GM19099 (cell line): ENCODE data around the gene S100A12.

ENCODE experiments used
- POLR2A ChIP-seq: IDR thresholded peaks from 3 replicates; pipeline ENCODE4 v1.6.1; 2011; ENCODE audit warnings: low read depth; ENCODE audit not compliant: insufficient read length; ENCODE audit errors: extremely low read depth

S100A12 gene

DNA sequence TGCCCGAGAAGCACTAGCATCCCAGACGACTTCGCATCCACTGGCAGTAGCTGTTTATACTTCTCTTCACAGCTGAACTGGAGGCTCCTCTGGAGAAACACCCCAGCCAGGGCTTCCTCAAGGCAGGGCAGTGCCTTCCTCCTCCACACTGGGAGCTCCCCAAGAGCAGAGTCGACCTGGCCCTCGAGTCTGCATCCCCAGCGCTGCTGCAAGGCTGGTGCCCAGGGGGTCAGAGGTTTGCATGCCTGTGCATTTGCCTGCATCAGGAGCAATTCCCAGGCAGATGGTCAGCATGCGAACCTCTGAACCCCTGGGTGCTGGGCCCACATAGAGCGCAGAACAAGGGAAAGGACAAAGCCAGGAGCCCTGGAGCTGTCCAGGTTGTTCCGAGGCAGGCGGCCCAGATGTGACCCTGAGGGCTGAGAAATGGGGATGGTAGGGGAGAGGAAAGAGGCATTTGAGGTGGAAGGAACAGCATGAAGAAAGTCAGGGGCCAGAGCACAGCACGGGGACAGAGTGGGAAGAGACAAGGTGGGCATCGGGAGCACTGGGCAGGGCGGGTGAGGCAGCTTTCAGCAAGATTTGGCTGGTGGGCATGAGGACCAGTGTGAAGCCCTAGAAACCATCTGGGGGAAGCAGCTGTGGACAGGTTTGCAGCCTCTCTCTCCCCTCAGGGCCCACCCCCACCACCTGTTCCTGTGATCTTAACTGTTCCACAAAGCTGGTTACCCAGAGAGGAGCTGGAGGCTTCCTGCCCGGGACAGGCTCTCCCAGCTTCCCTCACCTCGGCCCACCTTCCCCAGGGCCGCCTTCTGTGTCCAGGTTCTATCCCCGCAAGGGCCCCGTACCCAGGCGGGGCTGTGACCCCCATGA is 21.9 kb upstream of the S100A12 start:
- TF ChIP-seq POLR2A: no peak

DNA sequence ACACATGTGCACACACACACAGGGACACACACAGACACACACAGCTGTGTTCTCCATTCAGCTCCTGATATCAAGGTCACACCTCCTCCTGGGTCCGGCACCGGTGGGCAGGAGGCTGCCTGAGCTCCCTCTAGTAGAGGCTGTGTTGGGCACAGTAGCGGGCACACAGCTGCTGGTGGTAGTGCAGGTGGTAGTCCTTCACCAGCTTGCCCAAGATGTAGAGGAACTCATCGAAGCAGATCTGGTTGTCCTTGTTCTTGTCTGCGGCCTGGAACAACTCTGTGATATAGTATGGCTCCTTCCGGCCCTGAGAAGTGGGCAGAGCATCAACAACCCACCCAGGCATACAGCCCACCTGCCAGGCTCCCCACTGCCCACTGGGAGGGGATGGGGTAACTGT is 21.0 kb upstream of the S100A12 start:
- TF ChIP-seq POLR2A: no peak

DNA sequence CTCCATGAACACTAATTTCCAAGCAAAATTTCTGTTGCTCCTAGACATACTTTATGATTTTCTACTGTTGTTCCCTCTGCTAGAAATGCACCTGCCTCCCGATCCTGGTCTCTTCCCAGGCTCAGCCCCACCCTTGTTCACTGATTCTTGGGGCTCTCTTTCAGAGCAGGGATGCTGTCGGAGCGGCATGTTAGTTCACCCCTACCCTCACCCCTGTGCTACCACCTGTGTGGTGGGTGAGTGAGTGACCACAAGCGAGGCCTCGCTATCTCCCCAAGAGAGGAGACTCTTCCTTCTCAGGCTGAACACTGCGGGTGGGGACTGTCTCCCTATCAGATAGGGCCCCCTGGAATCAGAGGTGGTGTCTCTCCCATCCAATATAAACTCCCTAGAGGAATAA is 20.4 kb upstream of the S100A12 start:
- TF ChIP-seq POLR2A: no peak

DNA sequence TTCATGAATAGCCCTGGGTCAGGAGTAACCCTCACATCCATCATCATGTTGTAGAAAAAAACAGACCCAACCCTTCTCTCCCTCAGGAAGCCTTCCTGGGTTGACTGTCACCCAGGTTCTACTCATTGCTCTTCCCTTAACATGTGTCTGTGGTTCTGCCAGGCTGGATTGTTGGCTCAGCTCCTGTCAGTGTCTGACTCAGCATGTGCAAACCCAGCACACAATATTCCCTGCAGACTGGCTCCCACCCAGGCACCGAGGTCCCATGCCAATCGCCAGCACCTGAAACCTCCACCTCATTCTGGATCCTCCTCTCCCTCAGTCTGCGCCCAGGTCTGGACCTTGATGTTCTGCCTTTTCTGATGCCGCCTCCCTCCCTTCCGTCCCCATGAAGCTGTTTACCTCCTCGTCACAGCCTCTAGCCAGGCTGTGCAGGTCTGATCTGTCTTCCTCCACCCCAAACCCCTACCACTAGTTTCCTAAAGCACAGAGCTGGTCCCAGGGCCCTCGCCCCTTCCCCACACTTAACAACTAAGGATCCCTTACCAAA is 19.8 kb upstream of the S100A12 start:
- no peak for TF ChIP-seq POLR2A

DNA sequence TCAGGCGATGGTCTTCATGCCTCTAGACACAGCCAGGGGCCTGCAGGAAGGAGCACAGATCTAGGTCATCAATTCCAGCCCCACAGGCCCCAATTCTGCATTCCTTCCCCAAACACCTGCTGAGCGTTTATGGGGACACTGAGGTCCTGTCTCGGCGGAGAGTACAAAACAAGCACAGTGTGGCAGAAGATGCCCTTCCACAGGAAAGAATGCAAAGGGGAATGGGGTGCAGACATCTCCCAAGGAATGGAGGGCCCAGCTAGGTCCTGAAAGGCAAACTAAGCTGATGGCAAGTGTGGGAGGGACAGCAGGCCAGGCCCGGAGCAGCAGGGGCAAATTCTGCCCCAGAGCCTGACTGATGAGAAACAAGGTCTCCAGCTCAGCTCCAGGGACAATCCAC is 19.0 kb upstream of the S100A12 start:
- no peak for TF ChIP-seq POLR2A

DNA sequence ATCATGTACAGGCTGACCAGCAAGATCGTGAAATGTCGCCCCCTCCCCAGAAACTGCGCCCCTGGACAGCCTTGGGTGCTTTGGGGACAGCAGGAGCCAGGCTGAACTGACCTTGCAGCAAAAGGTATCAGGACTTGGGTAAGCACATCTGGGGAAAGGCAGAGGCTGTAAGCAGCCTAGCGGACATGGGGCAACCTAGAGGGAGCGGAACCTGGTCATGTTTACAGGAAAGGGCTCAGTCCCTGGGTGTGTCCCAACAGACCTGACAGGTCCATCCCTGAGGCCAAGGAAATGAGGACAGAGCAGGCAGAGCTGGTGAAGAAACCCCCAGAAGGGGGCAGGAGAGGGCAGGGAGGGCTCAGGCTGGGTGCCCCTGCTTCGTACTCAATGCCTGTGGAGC is 18.5 kb upstream of the S100A12 start:
- no peak for TF ChIP-seq POLR2A

DNA sequence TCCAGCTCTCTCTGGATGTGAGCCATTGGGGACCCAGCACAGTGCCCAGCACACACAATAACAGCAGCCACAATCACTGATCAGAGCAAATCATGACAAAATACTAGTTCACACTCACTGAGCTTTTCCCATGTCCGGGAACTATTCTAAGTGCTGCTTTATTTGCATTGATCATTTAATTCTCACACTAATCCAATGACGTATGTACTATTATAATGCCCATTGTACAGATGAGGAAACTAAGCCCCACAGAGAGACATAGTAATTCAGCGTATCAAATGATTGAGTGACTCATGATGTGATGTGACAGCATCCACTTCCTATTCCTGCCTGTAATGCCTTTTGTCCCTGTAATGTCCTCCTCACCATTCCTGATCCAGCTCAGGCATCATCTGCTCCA is 17.4 kb upstream of the S100A12 start:
- no peak for TF ChIP-seq POLR2A

DNA sequence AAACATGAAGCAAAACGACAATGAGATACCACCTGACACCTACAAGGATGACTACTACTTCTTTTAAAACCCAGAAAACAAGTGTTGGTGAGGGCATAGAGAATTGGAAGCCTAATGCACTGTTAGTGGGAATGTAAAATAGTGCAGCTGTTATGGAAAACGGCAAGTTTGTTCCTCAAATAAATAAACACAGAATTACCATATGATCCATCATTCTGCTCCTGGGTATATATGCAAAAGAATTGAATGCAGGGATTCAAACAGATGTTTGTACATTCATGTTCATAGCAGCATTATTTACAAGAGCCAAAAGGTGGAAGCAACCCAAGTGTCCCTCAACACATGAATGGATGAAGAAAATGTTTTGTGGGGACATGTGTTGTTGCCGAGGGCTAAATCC is 16.8 kb upstream of the S100A12 start:
- no peak for TF ChIP-seq POLR2A

DNA sequence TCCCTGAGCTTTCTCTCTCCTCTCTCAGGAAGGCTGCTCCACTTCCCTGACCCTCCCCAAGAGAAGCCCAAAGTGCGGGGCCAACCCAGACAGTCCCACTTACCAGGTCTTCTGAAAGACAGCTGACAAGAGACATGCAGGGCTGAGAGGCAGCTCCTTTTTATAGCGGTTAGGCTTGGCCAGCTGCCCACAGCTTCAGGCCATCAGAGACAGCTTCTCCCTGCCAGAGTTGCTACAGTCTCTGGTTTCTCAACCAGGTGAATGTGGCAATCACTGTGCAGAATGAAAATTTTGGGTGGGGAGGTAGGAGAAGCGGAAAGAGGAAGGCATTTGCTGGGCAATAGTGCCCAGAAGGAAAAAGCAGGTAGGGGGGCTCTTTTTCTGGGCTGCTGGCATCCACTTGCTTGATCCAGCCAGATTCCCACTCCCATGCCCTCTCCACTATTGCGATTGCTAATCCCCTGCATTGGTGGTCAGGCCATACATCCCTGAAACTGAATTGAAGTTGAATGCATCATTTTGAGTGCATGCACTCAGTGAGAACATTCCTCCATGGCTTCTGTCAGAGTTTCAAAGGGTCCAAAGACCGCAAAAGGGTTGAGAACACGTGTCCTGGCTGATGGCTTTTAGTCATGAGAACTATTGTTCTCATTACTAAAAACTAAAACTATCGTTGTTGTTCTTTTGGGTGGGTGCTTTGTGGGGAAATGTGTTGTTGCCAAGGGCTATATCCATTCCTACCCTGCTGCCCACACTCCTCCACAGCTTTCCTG is 15.7 kb upstream of the S100A12 start, which contains the start of gene S100A8:
Gene S100A8, minus strand, starts transcription at position 136 of the 773 bp plus-strand sequence. CDS start 538 bp downstream, outside the sequence.
- no peak for TF ChIP-seq POLR2A

DNA sequence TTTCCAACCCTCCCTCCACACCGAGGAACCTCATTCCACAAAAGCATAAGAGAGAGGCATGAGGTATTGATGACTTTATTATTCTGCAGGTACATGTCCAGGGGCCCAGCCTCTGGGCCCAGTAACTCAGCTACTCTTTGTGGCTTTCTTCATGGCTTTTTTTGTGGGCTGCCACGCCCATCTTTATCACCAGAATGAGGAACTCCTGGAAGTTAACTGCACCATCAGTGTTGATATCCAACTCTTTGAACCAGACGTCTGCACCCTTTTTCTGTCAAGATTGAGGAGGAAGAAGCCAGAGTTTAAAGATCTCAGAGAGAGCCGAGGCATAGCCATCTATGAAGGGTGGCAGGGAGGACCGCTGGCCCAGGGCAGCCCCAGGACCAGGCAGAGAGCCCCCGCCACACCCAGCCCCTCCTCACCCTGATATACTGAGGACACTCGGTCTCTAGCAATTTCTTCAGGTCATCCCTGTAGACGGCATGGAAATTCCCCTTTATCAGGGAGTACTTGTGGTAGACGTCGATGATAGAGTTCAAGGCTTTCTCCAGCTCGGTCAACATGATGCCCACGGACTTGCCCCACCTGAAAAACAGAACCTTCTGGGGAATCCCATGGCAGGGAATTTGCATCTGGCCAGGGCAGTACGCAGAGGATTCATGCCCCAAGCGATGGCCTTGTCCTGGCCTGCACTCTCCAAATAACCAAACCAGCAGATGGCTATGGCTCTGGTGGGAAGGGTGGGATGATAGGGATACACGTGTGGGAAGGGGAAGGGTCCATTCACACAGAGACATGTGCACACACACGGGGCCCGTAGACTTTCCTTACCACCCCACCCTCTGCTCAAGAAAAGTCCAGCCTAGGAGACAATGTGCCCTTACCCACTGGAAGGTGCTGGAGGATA is 14.8 kb upstream of the S100A12 start:
- no peak for TF ChIP-seq POLR2A

DNA sequence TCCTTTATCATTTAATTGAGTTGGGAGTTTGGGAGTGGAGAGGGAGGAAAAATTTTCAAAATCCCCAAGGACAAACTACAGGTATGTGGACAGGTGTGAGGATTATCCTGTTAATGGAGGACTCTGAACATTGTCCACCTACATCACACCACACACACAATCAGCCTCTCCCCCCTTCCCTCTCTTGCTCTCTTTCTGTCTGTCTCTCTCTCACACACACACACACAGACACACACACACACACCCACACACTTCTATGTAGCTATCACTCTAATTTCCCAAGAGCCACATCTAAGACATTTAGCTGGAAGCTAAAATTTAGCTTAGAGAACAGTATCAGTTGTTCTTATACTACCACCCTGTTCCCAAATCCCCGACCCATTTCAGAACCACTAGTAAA is 14.0 kb upstream of the S100A12 start:
- no peak for TF ChIP-seq POLR2A

DNA sequence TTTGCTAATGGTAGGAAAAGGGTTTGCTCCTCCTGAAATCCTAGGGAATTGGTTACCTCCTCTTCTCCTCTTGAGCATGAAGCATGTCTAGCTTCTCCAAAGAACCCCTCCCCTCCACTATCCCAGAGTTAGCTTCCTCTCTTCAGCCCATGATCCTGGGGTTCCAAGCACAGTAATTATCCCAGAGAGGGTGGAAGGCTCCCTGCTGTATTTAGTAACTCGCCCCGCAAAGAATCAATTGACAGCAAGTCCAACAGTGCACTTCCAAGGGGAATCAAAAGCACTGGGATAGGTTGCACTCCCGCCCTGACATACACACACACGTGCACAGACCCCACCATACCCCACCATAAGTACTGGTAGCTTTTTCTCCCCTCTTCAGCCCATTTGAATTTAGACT is 12.4 kb upstream of the S100A12 start:
- no peak for TF ChIP-seq POLR2A

DNA sequence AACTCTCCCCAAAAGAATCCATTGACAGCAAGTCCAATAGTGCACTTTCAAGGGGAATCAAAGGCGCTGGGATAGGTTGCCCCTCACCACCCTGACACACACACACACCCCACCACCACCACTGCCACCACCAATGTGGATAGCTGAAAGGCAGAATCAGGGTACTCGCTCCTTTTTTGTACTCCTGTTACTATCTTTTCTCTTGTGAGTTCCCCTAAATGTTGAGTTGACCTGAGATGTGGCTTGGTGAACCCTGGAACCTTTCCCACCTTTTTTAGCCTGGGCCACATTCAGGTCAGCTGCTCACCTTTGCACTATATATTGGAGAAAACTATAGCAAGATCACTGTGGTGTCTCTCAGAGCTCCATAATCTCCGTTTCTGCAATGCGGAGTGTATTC is 11.6 kb upstream of the S100A12 start:
- no peak for TF ChIP-seq POLR2A

DNA sequence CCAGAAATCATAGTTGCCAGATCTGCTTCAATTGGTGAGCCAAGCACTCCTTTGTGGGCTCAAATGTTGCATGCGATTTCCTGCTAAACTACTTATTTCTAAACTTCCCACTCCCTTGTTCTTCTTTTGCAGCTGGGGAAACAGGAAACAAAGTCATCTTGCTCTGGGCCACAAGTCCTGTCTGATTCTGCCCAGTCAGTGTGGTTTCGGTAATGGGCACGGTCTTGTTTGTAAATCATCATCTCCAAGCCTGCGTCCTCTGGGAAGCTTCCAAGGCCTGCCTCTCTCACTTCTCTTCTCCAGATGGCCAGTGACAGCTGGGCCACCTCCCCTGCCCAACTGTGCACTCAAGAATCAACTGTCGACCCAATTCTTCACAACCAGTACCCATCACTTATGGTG is 11.1 kb upstream of the S100A12 start:
- no peak for TF ChIP-seq POLR2A
